ENCODE results near the gene ACADL. TPM values are rescaled to one million over a fixed set of nuclear protein-coding genes. Genes with fewer than 3 reads are reported as not detected.
A peak's percentile ranks its signal among the peaks of the same experiment; 100 is the strongest.

ACADL gene
- total RNA-seq, 4 donors from 2014 or later: 4.2 to 17.3 (median 11.7) TPM

DNA sequence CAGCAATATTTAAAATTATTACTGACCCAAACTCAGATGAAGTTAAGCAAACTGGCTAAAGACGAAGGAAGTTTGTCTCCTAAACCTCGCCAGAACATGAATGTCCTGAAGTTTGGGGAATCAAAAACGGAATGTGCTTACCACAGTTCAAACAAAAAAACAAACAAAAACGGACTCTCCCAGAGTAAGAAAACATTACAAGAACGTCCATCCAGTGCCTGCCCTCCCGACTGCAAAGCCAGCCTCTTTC lies 55.1 kb downstream of the ACADL start:
- no peak for ATAC-seq (ENCODE audit: low FRiP score)
- TF ChIP-seq, protein P1, sequence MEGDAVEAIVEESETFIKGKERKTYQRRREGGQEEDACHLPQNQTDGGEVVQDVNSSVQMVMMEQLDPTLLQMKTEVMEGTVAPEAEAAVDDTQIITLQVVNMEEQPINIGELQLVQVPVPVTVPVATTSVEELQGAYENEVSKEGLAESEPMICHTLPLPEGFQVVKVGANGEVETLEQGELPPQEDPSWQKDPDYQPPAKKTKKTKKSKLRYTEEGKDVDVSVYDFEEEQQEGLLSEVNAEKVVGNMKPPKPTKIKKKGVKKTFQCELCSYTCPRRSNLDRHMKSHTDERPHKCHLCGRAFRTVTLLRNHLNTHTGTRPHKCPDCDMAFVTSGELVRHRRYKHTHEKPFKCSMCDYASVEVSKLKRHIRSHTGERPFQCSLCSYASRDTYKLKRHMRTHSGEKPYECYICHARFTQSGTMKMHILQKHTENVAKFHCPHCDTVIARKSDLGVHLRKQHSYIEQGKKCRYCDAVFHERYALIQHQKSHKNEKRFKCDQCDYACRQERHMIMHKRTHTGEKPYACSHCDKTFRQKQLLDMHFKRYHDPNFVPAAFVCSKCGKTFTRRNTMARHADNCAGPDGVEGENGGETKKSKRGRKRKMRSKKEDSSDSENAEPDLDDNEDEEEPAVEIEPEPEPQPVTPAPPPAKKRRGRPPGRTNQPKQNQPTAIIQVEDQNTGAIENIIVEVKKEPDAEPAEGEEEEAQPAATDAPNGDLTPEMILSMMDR (IDR thresholded peaks at IDR 0.05): no peak
- no peak for DNase-seq (ENCODE audit: low spot score)

DNA sequence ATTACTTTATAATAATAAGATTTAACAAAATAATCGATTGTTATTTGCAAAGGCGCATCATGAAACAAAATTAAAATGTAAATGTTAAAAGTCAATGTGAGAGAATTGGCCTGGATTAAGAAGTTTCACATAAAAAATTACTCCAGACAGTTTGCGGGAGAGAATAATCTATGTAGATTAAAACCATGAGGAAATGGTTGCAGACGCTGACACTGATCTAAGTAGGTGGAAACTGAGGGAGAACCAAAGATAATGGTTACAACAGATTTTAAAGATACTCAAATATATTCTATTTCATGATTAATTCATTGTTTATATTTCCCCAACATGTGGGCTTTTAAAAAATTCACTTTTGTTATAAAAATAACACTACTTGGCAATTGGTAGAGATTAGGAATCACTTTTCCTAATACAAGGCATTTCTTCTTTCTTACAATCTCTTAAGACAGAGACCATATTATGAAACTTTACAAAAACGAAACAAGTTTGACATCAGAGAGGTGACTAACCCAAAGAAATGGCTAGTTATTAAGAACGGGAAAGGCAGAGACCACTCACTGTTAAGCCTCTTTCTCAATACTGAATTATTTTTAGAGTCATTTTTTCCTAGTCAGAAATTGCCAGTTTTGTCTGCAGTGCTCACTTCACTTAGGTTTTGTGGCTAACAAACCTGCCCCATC lies 55.6 kb downstream of the ACADL start:
- no peak for DNase-seq (ENCODE audit: low spot score)
- peak; percentile 58 for ATAC-seq (ENCODE audit: low FRiP score)
- TF ChIP-seq, protein P1 (IDR thresholded peaks at IDR 0.05): no peak

DNA sequence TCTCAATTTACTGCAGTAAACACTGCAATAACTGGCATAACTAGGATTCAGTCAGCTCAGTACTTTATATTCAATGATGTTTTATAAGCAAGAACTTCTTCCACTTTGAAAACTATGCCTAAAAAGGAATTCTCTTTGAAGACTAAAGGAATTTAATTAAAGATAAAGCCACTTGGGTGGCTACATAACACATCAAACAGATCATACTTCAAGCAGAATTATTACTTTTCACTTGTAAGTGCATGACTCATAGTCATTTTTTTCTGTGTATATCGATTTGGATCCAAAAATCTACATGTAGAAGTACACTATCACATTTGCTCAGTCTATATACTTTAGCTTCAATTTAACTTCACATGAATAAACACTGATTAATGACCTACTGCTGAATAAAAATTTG lies 58.0 kb downstream of the ACADL start:
- TF ChIP-seq, protein P1 (IDR thresholded peaks at IDR 0.05): no peak
- DNase-seq (ENCODE audit: low spot score): no peak
- no peak for ATAC-seq (ENCODE audit: low FRiP score)

DNA sequence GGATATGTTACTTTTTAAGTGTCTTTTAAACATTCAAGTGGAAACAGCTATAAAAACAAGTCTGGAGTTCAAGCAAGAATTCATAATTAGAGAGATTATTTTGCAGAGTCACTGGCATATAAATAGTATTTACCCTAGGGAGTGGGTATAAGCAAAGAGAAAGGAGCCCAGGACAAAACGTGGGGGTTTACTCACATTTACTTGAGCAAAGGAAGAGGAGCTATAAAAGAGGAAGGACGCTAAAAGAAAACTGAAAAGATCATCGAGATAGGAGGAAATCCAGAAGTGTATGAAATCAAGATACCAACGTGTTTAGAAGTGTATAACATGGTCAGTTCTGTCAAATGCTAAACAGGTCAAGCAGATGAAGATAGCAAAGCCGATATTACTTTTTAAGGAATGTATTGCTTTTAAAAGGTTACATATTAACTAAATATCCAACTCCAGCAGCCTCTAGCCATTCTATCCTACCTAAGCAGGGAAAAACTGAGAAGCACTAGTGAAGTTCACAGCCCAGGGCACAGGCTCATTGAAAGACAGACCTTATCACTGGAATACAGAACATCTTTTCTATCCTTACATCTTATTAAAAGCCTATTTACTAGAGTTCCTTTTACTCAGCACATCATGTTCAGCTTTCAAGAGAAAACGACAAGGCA lies 62.7 kb downstream of the ACADL start:
- DNase-seq (ENCODE audit: low spot score): no peak
- TF ChIP-seq, protein P1 (IDR thresholded peaks at IDR 0.05): no peak
- ATAC-seq (ENCODE audit: low FRiP score): no peak

DNA sequence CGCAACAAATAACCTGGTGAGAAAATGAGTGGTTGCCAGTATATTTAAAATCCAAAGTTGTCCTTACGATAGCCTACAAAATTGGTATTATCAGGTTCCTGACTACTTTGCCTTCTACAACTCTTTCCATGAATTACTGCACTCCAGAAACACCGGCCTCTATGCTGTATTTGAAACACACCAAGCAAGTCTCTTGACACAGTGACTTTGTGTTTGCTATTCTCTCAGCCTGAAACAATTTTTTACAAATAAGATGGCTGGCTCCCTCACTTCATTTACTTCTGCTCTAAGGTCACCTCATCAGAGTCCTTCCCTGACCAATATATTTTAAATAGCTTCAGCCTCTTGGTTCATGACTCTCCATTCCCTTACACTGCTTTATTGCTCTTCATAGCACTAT lies 66.2 kb downstream of the ACADL start:
- TF ChIP-seq, protein P1 (IDR thresholded peaks at IDR 0.05): no peak
- DNase-seq (ENCODE audit: low spot score) (no peak), ATAC-seq (ENCODE audit: low FRiP score) (no peak)

DNA sequence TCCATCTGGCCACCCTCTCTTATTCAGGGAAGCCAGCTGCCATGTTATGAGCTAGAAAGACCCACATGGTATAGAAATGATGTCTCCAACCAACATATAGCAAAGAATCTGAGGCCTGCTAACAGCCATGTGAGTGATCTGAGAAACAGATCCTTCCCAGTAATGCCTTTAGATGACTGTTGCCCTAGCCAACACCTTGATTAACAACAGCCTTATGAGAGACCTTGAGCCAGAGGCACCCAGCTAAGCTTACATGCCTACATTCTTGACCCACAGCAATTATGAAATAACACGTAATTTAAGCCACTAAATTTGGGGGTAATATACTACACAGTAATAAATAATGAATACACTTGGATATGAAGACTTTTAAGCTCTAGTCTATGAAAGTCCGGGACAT lies 67.0 kb downstream of the ACADL start:
- ATAC-seq (ENCODE audit: low FRiP score) (no peak), DNase-seq (ENCODE audit: low spot score) (no peak)
- TF ChIP-seq, protein P1 (IDR thresholded peaks at IDR 0.05): no peak

DNA sequence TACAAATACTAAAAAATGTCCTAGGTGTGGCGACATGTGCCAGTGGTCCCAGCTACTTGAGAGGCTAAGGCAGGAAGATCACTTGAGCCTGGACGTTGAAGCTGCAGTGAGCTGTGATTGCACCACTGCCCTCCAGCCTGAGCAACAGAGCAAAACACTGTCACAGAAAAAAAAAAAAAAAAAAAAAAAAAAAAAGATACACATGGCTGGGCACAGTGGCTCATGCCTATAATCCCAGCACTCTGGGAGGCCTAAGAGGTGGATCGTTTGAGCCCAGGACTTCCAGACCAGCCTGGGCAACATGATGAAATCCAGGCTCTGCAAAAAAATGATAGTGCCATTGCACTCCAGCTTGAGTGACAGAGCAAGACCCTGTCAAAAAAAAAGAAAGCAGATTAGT lies 67.7 kb downstream of the ACADL start:
- TF ChIP-seq, protein P1 (IDR thresholded peaks at IDR 0.05): no peak
- DNase-seq (ENCODE audit: low spot score) (no peak), ATAC-seq (ENCODE audit: low FRiP score) (no peak)
